Lower leg skin (tissue), 4 donors: ENCODE measurements around the gene CCR5AS.

Source experiments
- DNase-seq, 2 donors: peaks; one replicate each; pipeline ENCODE4 v3.0.0-alpha.2; 2019; ENCODE audit warnings: low spot score in 2 of 2
- H3K4me3 ChIP-seq: fragments of 200-600 bp; sonication (generic); 2 replicates; pipeline ENCODE4 v1.5.1; 2017; ENCODE audit warnings: mild to moderate bottlenecking, low read depth; ENCODE audit not compliant: poor library complexity, severe bottlenecking
- CTCF ChIP-seq, 3 donors: fragments of 450-650 bp; IDR thresholded peaks; one replicate each; pipeline ENCODE4 v1.5.1; 2016; ENCODE audit warnings: antibody characterized with exemption in 3 of 3, mild to moderate bottlenecking in 3 of 3, moderate library complexity in 2 of 3
- POLR2A ChIP-seq, 2 donors: fragments of 450-650 bp; IDR thresholded peaks; one replicate each; pipeline ENCODE4 v1.6.1; 2016 to 2017; ENCODE audit warnings: antibody characterized with exemption in 2 of 2, mild to moderate bottlenecking in 1 of 2, moderate library complexity in 1 of 2
- WGBS, 2 donors: methylation state at CpG; one replicate each; pipeline ENCODE4 v1.1.5; 2018; 5-methylcytosine and 5-hydroxymethylcytosine counted together
- intact Hi-C: fragments of 100-400 bp; cut with DNase I; formaldehyde crosslinking; loops from one replicate; pipeline ENCODE4 v1.15.0; 2023; ENCODE audit warnings: low total_unique reads

Gene CCR5AS

GRCh38 chr3:46372492-46373359 lies 34.1 kb downstream of the CCR5AS start:
- no peak for DNase-seq
- H3K4me3 ChIP-seq: no peak overlapping the region
- TF ChIP-seq POLR2A (IDR thresholded peaks at IDR 0.05) (no peak), CTCF (IDR thresholded peaks at IDR 0.05) (no peak)
- WGBS, 2 donors: 85 to 86% methylated on average over 9 of the region's 9 CpGs
- intact Hi-C loops: loop anchor here (10.0 kb wide), 1 partner anchor 438 kb away; no protein-coding TSS in a partner anchor

- WGBS, 2 donors: 69 to 76% methylated on average over 10 of the region's 10 CpGs
- intact Hi-C loops: loop anchor here (10.0 kb wide), 1 partner anchor 437 kb away; no protein-coding TSS in a partner anchor
Observed at GRCh38 chr3:46371519-46372340, 35.1 kb downstream of the CCR5AS start.

GRCh38 chr3:46370839-46371518 lies 35.9 kb downstream of the CCR5AS start, which contains the start of gene CCR5:
TSS of gene CCR5 (plus strand) at chr3:46370946. CDS start at chr3:46372903, 1,957 bp downstream.
- no peak for DNase-seq
- WGBS, 2 donors: 42 to 51% methylated on average over 5 of the region's 5 CpGs
- intact Hi-C loops: loop anchor here (10.0 kb wide), 1 partner anchor 436 kb away; no protein-coding TSS in a partner anchor
- no peak for TF ChIP-seq CTCF (IDR thresholded peaks at IDR 0.05)
- TF ChIP-seq POLR2A (IDR thresholded peaks at IDR 0.05): no peak
- no peak within 1 kb of the TSS for H3K4me3 ChIP-seq

More at GRCh38 chr3:46371519-46372340, 35.1 kb downstream of the CCR5AS start:
- H3K4me3 ChIP-seq: no peak overlapping the region
- TF ChIP-seq CTCF (IDR thresholded peaks at IDR 0.05) (no peak), POLR2A (IDR thresholded peaks at IDR 0.05) (no peak)
- DNase-seq: no peak

- intact Hi-C loops: loop anchor here (10.0 kb wide), 1 partner anchor 435 kb away; no protein-coding TSS in a partner anchor
- TF ChIP-seq POLR2A (IDR thresholded peaks at IDR 0.05) (no peak), CTCF (IDR thresholded peaks at IDR 0.05) (no peak)
- WGBS, 2 donors: 60 to 69% methylated on average over 6 of the region's 6 CpGs
- H3K4me3 ChIP-seq: no peak overlapping the region
- no peak for DNase-seq
Observed at GRCh38 chr3:46369675-46370132, 37.2 kb downstream of the CCR5AS start.

- TF ChIP-seq CTCF (IDR thresholded peaks at IDR 0.05) (no peak), POLR2A (IDR thresholded peaks at IDR 0.05) (no peak)
- 70 to 91% methylated on average over 4 of the region's 4 CpGs for WGBS, 2 donors
- no peak for DNase-seq
- intact Hi-C loops: no loop called here
- no peak overlapping the region for H3K4me3 ChIP-seq
Observed at GRCh38 chr3:46369151-46369550, 37.7 kb downstream of the CCR5AS start.
